K562 (cell line): ENCODE results near the gene INSL3. TPM values are rescaled to one million over a fixed set of nuclear protein-coding genes. Genes with fewer than 3 reads are reported as not detected.
A peak's percentile ranks its signal among the peaks of the same experiment; 100 is the strongest.

ENCODE experiments used
- ATF7 ChIP-seq: fragments of 450-650 bp; IDR thresholded peaks from 2 replicates; pipeline ENCODE4 v1.7.1; 2014; ENCODE audit warnings: mild to moderate bottlenecking, moderate library complexity
- BDP1 ChIP-seq: IDR thresholded peaks from 3 replicates; pipeline ENCODE4 v1.6.1; 2011; ENCODE audit not compliant: insufficient read length, insufficient read depth
- BMI1 ChIP-seq: fragments of 150-350 bp; IDR thresholded peaks from 2 replicates; pipeline ENCODE4 v1.6.1; 2014; ENCODE audit warnings: low read length
- HDAC3 ChIP-seq: fragments of 450-650 bp; IDR thresholded peaks from 2 replicates; pipeline ENCODE4 v1.6.1; 2018; ENCODE audit warnings: borderline replicate concordance, mild to moderate bottlenecking, moderate library complexity; ENCODE audit not compliant: partially characterized antibody
- ILF3 ChIP-seq: fragments of 450-650 bp; IDR thresholded peaks from 2 replicates; pipeline ENCODE4 v1.6.1; 2018; ENCODE audit warnings: antibody characterized with exemption, mild to moderate bottlenecking, moderate library complexity, borderline replicate concordance
- RBFOX2 ChIP-seq: fragments of 200-400 bp; formaldehyde crosslinking; IDR thresholded peaks from 2 replicates; pipeline ENCODE4 v1.6.1; 2017; ENCODE audit warnings: low read depth, mild to moderate bottlenecking, low read length, moderate library complexity
- RNF2 ChIP-seq: sonication (generic); IDR thresholded peaks from 2 replicates; pipeline ENCODE4 v1.6.1; 2016
- SMAD1 ChIP-seq: fragments of 150-350 bp; IDR thresholded peaks from 2 replicates; pipeline ENCODE4 v1.6.1; 2014; ENCODE audit warnings: low read length, low read depth; ENCODE audit not compliant: partially characterized antibody
- SP1 ChIP-seq: sonication (generic); formaldehyde crosslinking; IDR thresholded peaks from 2 replicates; pipeline ENCODE4 v1.8.1; 2022; ENCODE audit warnings: mild to moderate bottlenecking, missing genetic modification reagents
- YY1 ChIP-seq, 3 experiments: IDR thresholded peaks; 2 replicates each; pipeline ENCODE4 v1.6.1; 2011; ENCODE audit warnings: low read length in 2 of 3, mild to moderate bottlenecking in 2 of 3, moderate library complexity in 2 of 3, borderline replicate concordance in 1 of 3, control low read depth in 1 of 3, low read depth in 1 of 3; ENCODE audit not compliant: insufficient read depth in 3 of 3, insufficient replicate concordance in 2 of 3, control insufficient read depth in 1 of 3, insufficient read length in 1 of 3; ENCODE audit errors: extremely low read depth in 1 of 3
- ZFP30 ChIP-seq: fragments of 250-450 bp; sonication (Bioruptor Pico); IDR thresholded peaks from 2 replicates; pipeline ENCODE4 v1.8.0; 2022; ENCODE audit warnings: moderate library complexity, mild to moderate bottlenecking, inconsistent platforms, borderline replicate concordance
- ZNF12 ChIP-seq: sonication (generic); formaldehyde crosslinking; IDR thresholded peaks from 2 replicates; pipeline ENCODE4 v1.4.0; 2020; ENCODE audit warnings: mild to moderate bottlenecking, missing genetic modification reagents
- ZNF23 ChIP-seq: fragments of 250-450 bp; sonication (Bioruptor Pico); IDR thresholded peaks from 2 replicates; pipeline ENCODE4 v1.4.0; 2020; ENCODE audit warnings: mild to moderate bottlenecking
- ZNF444 ChIP-seq: fragments of 250-450 bp; sonication (Bioruptor Pico); IDR thresholded peaks from 2 replicates; pipeline ENCODE4 v1.4.0; 2020; ENCODE audit warnings: mild to moderate bottlenecking, moderate library complexity
- ZNF766 ChIP-seq: fragments of 200-800 bp; sonication (Bioruptor generic); conservative IDR thresholded peaks from 2 replicates; pipeline ENCODE4 v1.6.1; 2016; ENCODE audit warnings: missing genetic modification characterization, missing compliant biosample characterization
- polyA plus RNA-seq, 8 experiments: library from polyadenylated mRNA; depleted of rRNA in 4 of 8; stranded (reverse) in 5 of 8; unstranded in 3 of 8; fragments of >200 nt; fragmentation: Nextera tagmentation in 2 of 8; fragmentation: Illumina TruSeq in 1 of 8; extraction: Ambion mirVana in 2 of 8; extraction: Trizol in 1 of 8; gene quantifications; 2 replicates each; pipeline versions ENCODE4 v1.2.1 to v1.2.3, GENCODE V29; 2011 to 2014; ENCODE audit warnings: inconsistent platforms in 1 of 8, missing spikeins in 1 of 8
- total RNA-seq, 7 experiments: library from RNA; depleted of rRNA in 6 of 7; stranded (reverse); fragments of >200 nt in 6 of 7; fragmentation: Illumina TruSeq in 2 of 7; extraction: Trizol in 2 of 7; gene quantifications; 2 replicates each; pipeline versions ENCODE4 v1.2.1 to v1.2.3, GENCODE V29; 2011 to 2021; ENCODE audit warnings: low replicate concordance in 1 of 7
- TF ChIP-seq, protein P1 (sequence below): sonication (generic); formaldehyde crosslinking; IDR thresholded peaks from 2 replicates; pipeline ENCODE4 v1.8.0; 2023; ENCODE audit warnings: mild to moderate bottlenecking, missing genetic modification reagents
- TF ChIP-seq, protein P2 (sequence below): IDR thresholded peaks from 2 replicates; pipeline ENCODE4 v1.6.1; 2014; ENCODE audit warnings: antibody characterized with exemption
- TF ChIP-seq, protein P3 (sequence below): fragments of 450-650 bp; formaldehyde crosslinking; IDR thresholded peaks from 2 replicates; pipeline ENCODE4 v1.4.0; 2020; ENCODE audit warnings: mild to moderate bottlenecking, moderate library complexity
- TF ChIP-seq, protein P4 (sequence below), 2 experiments: IDR thresholded peaks; 2 replicates each; pipeline ENCODE4 v1.6.1; 2011; ENCODE audit warnings: borderline replicate concordance in 1 of 2, control low read depth in 1 of 2, low read depth in 1 of 2, low read length in 1 of 2, mild to moderate bottlenecking in 1 of 2, mixed read lengths in 1 of 2, moderate library complexity in 1 of 2; ENCODE audit not compliant: insufficient read depth in 1 of 2, insufficient read length in 1 of 2, poor library complexity in 1 of 2, severe bottlenecking in 1 of 2; ENCODE audit errors: extremely low read depth in 1 of 2

The INSL3 gene
- total and polyA plus RNA-seq, 9 of the 15 experiments (the other 6 are each of a cell fraction or from before 2014, with no cell fraction given), result not detected

DNA sequence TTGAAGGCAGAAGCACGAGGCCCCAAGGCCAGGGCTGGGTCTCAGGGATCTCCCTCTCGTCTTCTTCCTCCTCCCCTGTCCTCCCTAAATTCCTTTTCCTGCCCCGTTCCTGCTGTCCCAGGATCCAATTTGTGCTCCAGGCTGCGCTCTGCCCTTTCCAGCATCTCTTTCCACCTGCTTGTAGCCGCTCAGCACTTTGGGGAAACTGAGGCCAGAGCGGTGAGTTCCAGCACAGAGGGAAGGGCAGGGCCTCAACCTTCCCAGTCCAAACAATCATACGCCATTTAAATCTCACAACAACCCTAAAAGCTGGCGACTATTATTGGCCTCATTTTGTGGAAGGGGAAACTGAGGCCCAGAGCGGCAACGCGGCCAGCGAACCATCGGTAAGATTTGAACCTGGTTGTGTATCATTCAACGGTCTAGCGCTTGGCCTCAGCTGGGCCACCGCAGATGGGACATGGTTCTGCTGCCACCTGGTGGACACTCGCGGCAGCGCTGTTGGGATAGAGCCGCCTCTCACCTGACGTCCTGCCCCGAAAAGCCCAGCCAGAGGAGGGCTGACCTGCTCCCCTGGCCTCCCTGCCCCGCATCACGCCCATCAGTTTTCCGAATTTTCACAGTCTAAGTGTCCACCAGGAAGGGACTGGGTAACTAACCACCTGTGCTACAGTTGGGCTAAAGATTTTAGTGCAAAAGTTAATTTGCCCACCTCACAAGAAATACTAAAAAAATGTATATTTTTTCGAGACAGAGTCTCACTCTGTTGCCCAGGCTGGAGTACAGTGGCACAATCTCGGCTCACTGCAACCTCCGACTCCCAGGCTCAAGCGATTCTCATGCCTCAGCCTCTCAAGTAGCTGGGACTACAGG is 34.2 kb upstream of the INSL3 start (continued):
- TF ChIP-seq, protein P1, sequence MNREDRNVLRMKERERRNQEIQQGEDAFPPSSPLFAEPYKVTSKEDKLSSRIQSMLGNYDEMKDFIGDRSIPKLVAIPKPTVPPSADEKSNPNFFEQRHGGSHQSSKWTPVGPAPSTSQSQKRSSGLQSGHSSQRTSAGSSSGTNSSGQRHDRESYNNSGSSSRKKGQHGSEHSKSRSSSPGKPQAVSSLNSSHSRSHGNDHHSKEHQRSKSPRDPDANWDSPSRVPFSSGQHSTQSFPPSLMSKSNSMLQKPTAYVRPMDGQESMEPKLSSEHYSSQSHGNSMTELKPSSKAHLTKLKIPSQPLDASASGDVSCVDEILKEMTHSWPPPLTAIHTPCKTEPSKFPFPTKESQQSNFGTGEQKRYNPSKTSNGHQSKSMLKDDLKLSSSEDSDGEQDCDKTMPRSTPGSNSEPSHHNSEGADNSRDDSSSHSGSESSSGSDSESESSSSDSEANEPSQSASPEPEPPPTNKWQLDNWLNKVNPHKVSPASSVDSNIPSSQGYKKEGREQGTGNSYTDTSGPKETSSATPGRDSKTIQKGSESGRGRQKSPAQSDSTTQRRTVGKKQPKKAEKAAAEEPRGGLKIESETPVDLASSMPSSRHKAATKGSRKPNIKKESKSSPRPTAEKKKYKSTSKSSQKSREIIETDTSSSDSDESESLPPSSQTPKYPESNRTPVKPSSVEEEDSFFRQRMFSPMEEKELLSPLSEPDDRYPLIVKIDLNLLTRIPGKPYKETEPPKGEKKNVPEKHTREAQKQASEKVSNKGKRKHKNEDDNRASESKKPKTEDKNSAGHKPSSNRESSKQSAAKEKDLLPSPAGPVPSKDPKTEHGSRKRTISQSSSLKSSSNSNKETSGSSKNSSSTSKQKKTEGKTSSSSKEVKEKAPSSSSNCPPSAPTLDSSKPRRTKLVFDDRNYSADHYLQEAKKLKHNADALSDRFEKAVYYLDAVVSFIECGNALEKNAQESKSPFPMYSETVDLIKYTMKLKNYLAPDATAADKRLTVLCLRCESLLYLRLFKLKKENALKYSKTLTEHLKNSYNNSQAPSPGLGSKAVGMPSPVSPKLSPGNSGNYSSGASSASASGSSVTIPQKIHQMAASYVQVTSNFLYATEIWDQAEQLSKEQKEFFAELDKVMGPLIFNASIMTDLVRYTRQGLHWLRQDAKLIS (CRISPR knock-in tag), result no peak
- TF ChIP-seq, protein P2, sequence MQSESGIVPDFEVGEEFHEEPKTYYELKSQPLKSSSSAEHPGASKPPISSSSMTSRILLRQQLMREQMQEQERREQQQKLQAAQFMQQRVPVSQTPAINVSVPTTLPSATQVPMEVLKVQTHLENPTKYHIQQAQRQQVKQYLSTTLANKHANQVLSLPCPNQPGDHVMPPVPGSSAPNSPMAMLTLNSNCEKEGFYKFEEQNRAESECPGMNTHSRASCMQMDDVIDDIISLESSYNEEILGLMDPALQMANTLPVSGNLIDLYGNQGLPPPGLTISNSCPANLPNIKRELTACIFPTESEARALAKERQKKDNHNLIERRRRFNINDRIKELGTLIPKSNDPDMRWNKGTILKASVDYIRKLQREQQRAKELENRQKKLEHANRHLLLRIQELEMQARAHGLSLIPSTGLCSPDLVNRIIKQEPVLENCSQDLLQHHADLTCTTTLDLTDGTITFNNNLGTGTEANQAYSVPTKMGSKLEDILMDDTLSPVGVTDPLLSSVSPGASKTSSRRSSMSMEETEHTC, result no peak
- TF ChIP-seq SP1 (0 out of 2 replicates have a peak, but pooled peaks have one; percentile 47), HDAC3 (no peak), ILF3 (no peak), ZNF23 (CRISPR knock-in tag) (no peak), ZNF444 (CRISPR knock-in tag) (no peak), RNF2 (no peak), SMAD1 (no peak), ZFP30 (CRISPR knock-in tag) (no peak), ZNF766 (CRISPR knock-in tag) (no peak), ZNF12 (0 out of 2 replicates have a peak, but pooled peaks have one; percentile 26), RBFOX2 (no peak), BDP1 (no peak), BMI1 (no peak), ATF7 (no peak; the same call in 1 of the 2 replicates), YY1 (IDR thresholded peaks at IDR 0.05; ENCODE audit: borderline replicate concordance in 1 of 3, control insufficient read depth in 1 of 3, extremely low read depth in 1 of 3, insufficient read depth in 3 of 3, insufficient read length in 1 of 3, insufficient replicate concordance in 2 of 3, low read depth in 1 of 3, low read length in 2 of 3) (peak in 1 of 3 experiments; percentile 46)
- TF ChIP-seq, protein P3, sequence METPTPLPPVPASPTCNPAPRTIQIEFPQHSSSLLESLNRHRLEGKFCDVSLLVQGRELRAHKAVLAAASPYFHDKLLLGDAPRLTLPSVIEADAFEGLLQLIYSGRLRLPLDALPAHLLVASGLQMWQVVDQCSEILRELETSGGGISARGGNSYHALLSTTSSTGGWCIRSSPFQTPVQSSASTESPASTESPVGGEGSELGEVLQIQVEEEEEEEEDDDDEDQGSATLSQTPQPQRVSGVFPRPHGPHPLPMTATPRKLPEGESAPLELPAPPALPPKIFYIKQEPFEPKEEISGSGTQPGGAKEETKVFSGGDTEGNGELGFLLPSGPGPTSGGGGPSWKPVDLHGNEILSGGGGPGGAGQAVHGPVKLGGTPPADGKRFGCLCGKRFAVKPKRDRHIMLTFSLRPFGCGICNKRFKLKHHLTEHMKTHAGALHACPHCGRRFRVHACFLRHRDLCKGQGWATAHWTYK (CRISPR knock-in tag), result no peak
- TF ChIP-seq, protein P4, sequence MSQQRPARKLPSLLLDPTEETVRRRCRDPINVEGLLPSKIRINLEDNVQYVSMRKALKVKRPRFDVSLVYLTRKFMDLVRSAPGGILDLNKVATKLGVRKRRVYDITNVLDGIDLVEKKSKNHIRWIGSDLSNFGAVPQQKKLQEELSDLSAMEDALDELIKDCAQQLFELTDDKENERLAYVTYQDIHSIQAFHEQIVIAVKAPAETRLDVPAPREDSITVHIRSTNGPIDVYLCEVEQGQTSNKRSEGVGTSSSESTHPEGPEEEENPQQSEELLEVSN (IDR thresholded peaks at IDR 0.05; ENCODE audit: borderline replicate concordance in 1 of 2, extremely low read depth in 1 of 2, insufficient read depth in 1 of 2, insufficient read length in 1 of 2, low read depth in 1 of 2, low read length in 1 of 2, poor library complexity in 1 of 2, severe bottlenecking in 1 of 2), result no peak
